MM.1S (cell line): ENCODE measurements around the gene MTCL1.

ENCODE experiments used
- DNase-seq: peaks from one replicate; pipeline ENCODE4 v3.0.0-alpha.2; 2015
- H2AFZ ChIP-seq: fragments of 300-600 bp; sonication (generic); 2 replicates; pipeline ENCODE4 v1.6.0; 2016; ENCODE audit warnings: antibody characterized with exemption, low read length
- H3F3A ChIP-seq: fragments of 300-600 bp; sonication (generic); 2 replicates; pipeline ENCODE4 v1.6.1; 2016; ENCODE audit warnings: mild to moderate bottlenecking, antibody characterized with exemption, low read length, moderate library complexity, mixed read lengths; ENCODE audit not compliant: insufficient read depth
- H3K27ac ChIP-seq: fragments of 300-600 bp; sonication (generic); 2 replicates; pipeline ENCODE4 v1.5.1; 2016; ENCODE audit warnings: mild to moderate bottlenecking, low read length
- H3K27me3 ChIP-seq: fragments of 300-600 bp; sonication (generic); replicated peaks from 2 replicates; pipeline ENCODE4 v1.6.0; 2016; ENCODE audit warnings: low read length; ENCODE audit not compliant: insufficient read depth
- H3K36me3 ChIP-seq: fragments of 300-600 bp; sonication (generic); replicated peaks from 2 replicates; pipeline ENCODE4 v1.6.1; 2016; ENCODE audit warnings: mild to moderate bottlenecking, low read length, mixed read lengths; ENCODE audit not compliant: insufficient read depth
- H3K4me1 ChIP-seq: fragments of 300-600 bp; sonication (generic); 2 replicates; pipeline ENCODE4 v1.6.1; 2016; ENCODE audit warnings: low read length, mixed read lengths
- H3K4me2 ChIP-seq: fragments of 300-600 bp; sonication (generic); 2 replicates; pipeline ENCODE4 v1.6.0; 2016; ENCODE audit warnings: low read depth, low read length
- H3K4me3 ChIP-seq: fragments of 300-600 bp; sonication (generic); 2 replicates; pipeline ENCODE4 v1.5.1; 2016; ENCODE audit warnings: low read length, mixed read lengths
- H3K79me2 ChIP-seq: fragments of 300-600 bp; sonication (generic); 2 replicates; pipeline ENCODE4 v1.6.1; 2016; ENCODE audit warnings: mixed run types, low read length, mixed read lengths
- H3K9ac ChIP-seq: fragments of 300-600 bp; sonication (generic); 2 replicates; pipeline ENCODE4 v1.6.1; 2016; ENCODE audit warnings: low read length, mixed read lengths
- H3K9me2 ChIP-seq: fragments of 300-600 bp; sonication (generic); replicated peaks from 2 replicates; pipeline ENCODE4 v1.6.1; 2016; ENCODE audit warnings: mild to moderate bottlenecking, low read length, mixed read lengths; ENCODE audit not compliant: insufficient read depth
- H3K9me3 ChIP-seq: fragments of 300-600 bp; sonication (generic); replicated peaks from 2 replicates; pipeline ENCODE4 v1.6.1; 2016; ENCODE audit warnings: mild to moderate bottlenecking, low read length, mixed read lengths; ENCODE audit not compliant: insufficient read depth
- H4K20me1 ChIP-seq: fragments of 300-600 bp; sonication (generic); 2 replicates; pipeline ENCODE4 v1.6.1; 2016; ENCODE audit warnings: mild to moderate bottlenecking, low read length, moderate library complexity, mixed read lengths; ENCODE audit not compliant: insufficient read depth
- CTCF ChIP-seq: fragments of 300-600 bp; sonication (generic); IDR thresholded peaks from 2 replicates; pipeline ENCODE4 v1.5.1; 2016; ENCODE audit warnings: antibody characterized with exemption, low read length, mixed read lengths
- EZH2 ChIP-seq: fragments of 300-600 bp; sonication (generic); optimal IDR thresholded peaks from 2 replicates; pipeline ENCODE3; 2017; ENCODE audit warnings: low read depth, mild to moderate bottlenecking, antibody characterized with exemption, low read length, mixed read lengths
- EZH2phosphoT487 ChIP-seq: fragments of 300-600 bp; sonication (generic); IDR thresholded peaks from 2 replicates; pipeline ENCODE4 v1.6.1; 2018; ENCODE audit warnings: antibody characterized with exemption, low read length

Gene MTCL1

GRCh38 chr18:8845506-8845905 is 140.2 kb downstream of the MTCL1 start:
- H3K27ac ChIP-seq = no peak overlapping the region
- no peaks in the 10 kb centered on the region for H3K36me3 ChIP-seq
- H4K20me1 ChIP-seq = no peaks in the 10 kb centered on the region
- H3K9ac ChIP-seq = no peak overlapping the region
- no peaks in the 10 kb centered on the region for H3K9me3 ChIP-seq
- no peaks in the 10 kb centered on the region for H3K9me2 ChIP-seq
- no peak overlapping the region for H3K4me3 ChIP-seq
- no peaks in the 10 kb centered on the region for H3K79me2 ChIP-seq
- TF ChIP-seq EZH2 = no peak
- TF ChIP-seq EZH2phosphoT487 = no peak
- TF ChIP-seq CTCF = no peak
- DNase-seq = no peak
- no peaks in the 10 kb centered on the region for H3K4me1 ChIP-seq
- H3F3A ChIP-seq = no peaks in the 10 kb centered on the region
- H3K27me3 ChIP-seq = no peaks in the 10 kb centered on the region
- H3K4me2 ChIP-seq = no peak overlapping the region
- no peak overlapping the region for H2AFZ ChIP-seq

GRCh38 chr18:8847066-8847755 is 141.9 kb downstream of the MTCL1 start:
- Histone ChIP-seq H4K20me1 (no peaks in the 10 kb centered on the region), H3K4me2 (no peak overlapping the region), H3K4me3 (no peak overlapping the region), H3K9ac (no peak overlapping the region), H3K27me3 (no peaks in the 10 kb centered on the region), H3K27ac (no peak overlapping the region), H3K79me2 (no peaks in the 10 kb centered on the region), H3K4me1 (no peaks in the 10 kb centered on the region), H3K9me2 (no peaks in the 10 kb centered on the region), H3K9me3 (no peaks in the 10 kb centered on the region), H3F3A (no peaks in the 10 kb centered on the region), H2AFZ (no peak overlapping the region), H3K36me3 (no peaks in the 10 kb centered on the region)
- DNase-seq = no peak
- TF ChIP-seq EZH2 = no peak
- TF ChIP-seq EZH2phosphoT487 = no peak
- no peak for TF ChIP-seq CTCF

- H3K9me3 ChIP-seq = no peaks in the 10 kb centered on the region
- DNase-seq = no peak
Observed at GRCh38 chr18:8847900-8848299, 142.5 kb downstream of the MTCL1 start.

More at GRCh38 chr18:8847900-8848299, 142.5 kb downstream of the MTCL1 start:
- Histone ChIP-seq H3K27me3 (no peaks in the 10 kb centered on the region), H3K9ac (no peak overlapping the region), H2AFZ (no peak overlapping the region), H3F3A (no peaks in the 10 kb centered on the region), H3K27ac (no peak overlapping the region), H3K4me3 (no peak overlapping the region), H3K9me2 (no peaks in the 10 kb centered on the region), H3K4me1 (no peaks in the 10 kb centered on the region), H3K36me3 (no peaks in the 10 kb centered on the region), H3K79me2 (no peaks in the 10 kb centered on the region), H3K4me2 (no peak overlapping the region), H4K20me1 (no peaks in the 10 kb centered on the region)
- no peak for TF ChIP-seq EZH2
- TF ChIP-seq CTCF = no peak
- no peak for TF ChIP-seq EZH2phosphoT487
